Fibroblast of the aortic adventitia (primary cell): ENCODE data around the gene DOCK2. TPM values are rescaled to one million over a fixed set of nuclear protein-coding genes. Genes with fewer than 3 reads are reported as not detected.
"Not testable (repeated sequence)": the region's sequence is repeated elsewhere in the genome, so short reads cannot be mapped to it uniquely, and the experiment has no call there.

Source experiments
- DNase-seq: peaks from one replicate; pipeline ENCODE4 v3.0.0-alpha.2; 2010; ENCODE audit warnings: low read depth
- H3K4me3 ChIP-seq: 2 replicates; pipeline ENCODE4 v1.5.1; 2011; ENCODE audit warnings: low read depth, mild to moderate bottlenecking, control low read depth, low read length, moderate library complexity
- CTCF ChIP-seq: IDR thresholded peaks from 2 replicates; pipeline ENCODE4 v1.5.1; 2011; ENCODE audit warnings: mild to moderate bottlenecking, low read length, control low read depth, inconsistent platforms; ENCODE audit not compliant: insufficient read depth
- total RNA-seq: library from RNA; depleted of rRNA; stranded (reverse); fragments of >200 nt; gene quantifications from 2 replicates; pipeline ENCODE4 v1.2.3, GENCODE V29; 2012; ENCODE audit warnings: low replicate concordance

The DOCK2 gene
- total RNA-seq, 1 donor, result 4.6 TPM

- no peak overlapping the region for H3K4me3 ChIP-seq
- no peak for TF ChIP-seq CTCF
- no peak for DNase-seq
Observed at GRCh38 chr5:169763376-169764017, 126.4 kb downstream of the DOCK2 start.

- DNase-seq, result no peak
- no peak for TF ChIP-seq CTCF
- H3K4me3 ChIP-seq, result no peak overlapping the region
Observed at GRCh38 chr5:169764018-169764378, 126.9 kb downstream of the DOCK2 start.

DNA sequence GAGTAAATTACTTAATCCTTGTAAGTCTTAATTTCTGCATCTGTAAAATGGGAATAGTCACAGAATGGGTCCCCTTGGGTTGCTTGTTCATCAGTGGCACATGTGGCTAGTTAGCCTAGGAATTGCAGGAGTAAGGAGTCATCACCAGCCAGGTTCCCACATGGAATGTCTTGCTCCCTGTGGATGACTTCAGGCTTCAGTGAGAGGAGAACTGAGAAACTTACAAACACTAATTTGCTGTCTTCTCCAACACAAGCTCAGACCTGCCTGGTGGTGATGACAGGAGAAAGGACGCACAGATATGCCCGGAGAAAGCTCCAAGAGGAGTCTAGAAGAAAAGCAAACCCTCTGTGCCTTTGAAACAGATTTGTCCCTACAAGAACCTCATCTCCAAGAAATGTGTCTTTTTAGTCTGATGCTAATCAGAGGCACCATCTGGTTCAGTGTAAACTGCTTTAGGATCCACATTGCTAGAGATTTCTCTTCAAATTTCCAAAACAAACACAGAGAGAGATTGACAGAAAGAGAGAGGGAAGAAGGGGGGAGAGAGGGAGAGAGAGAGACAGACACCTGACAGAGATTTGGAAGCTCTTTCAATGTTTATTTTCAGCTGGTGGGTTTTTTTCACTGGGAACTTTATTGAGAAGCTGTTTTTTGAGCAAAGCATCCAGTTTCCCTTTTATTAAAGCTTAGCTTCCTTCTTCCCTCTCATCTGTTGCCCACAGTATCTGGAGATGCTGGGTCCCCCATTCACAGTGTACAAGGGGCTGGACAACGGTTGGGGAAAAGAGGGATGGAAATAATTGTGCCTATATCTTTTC is 128.3 kb downstream of the DOCK2 start:
- no peak overlapping the region for H3K4me3 ChIP-seq
- no peak for TF ChIP-seq CTCF
- DNase-seq, result no peak

- not testable (repeated sequence) for DNase-seq
Observed at GRCh38 chr5:169766943-169767342, 129.9 kb downstream of the DOCK2 start.

DNA sequence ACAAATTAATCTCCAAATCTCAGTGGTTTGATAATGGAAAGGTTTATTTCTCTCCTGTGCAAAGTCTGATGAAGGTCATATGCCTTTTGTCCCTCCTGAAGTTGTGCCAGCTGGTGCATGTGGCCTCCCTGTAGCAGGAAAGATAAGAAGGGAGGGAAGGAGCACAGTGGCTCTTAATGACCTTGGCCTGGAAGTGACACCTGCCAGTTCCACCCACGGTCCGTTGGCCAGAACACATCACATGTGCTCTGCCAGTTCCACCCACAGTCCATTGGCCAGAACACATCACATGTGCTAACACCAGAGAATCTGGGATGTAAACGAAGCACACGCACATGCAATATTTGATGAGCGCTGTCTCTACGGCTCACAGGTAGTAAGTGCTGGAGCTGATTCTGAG is 130.9 kb downstream of the DOCK2 start:
- no peak for DNase-seq
- TF ChIP-seq CTCF, result no peak
- H3K4me3 ChIP-seq, result no peak overlapping the region

More at GRCh38 chr5:169766943-169767342, 129.9 kb downstream of the DOCK2 start:
- H3K4me3 ChIP-seq, result not testable (repeated sequence)

GRCh38 chr5:169768416-169768815 is 131.3 kb downstream of the DOCK2 start:
- DNase-seq, result no peak
- H3K4me3 ChIP-seq, result no peak overlapping the region
- TF ChIP-seq CTCF, result no peak

GRCh38 chr5:169770109-169770508 is 133.0 kb downstream of the DOCK2 start:
- DNase-seq, result no peak
- TF ChIP-seq CTCF, result no peak
- no peak overlapping the region for H3K4me3 ChIP-seq
